ENCODE data around the gene KLRC1. TPM values are rescaled to one million over a fixed set of nuclear protein-coding genes. Genes with fewer than 3 reads are reported as not detected.

Gene KLRC1
- total RNA-seq, 1 donor from 2014 or later: not detected

DNA sequence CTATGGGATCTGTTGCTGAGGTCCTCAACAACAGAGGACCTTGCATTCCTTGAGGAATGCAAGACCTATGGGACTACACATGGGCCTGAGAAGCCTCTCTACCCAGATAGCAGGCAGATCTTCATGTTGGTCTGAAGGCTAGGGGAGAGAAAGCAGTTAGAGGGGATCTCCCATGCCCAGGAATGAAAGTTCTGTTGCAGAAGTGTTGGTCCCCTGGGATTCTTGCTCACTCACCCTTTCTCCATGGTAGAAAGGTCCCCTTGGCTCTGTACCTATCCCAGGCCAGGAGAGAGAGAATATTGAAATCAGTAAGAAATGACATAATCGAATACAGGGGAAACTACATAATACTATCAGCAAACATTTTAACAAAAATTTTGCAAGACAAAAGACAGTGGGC is 16.5 kb upstream of the KLRC1 start:
- H3K4me1 Mint-ChIP-seq (ENCODE audit: low read depth, unreplicated experiment): no peaks in the 10 kb centered on the region
- H3K27ac Mint-ChIP-seq (ENCODE audit: unreplicated experiment): no peak overlapping the region
- no peak overlapping the region for H3K4me3 Mint-ChIP-seq (ENCODE audit: unreplicated experiment)
- DNase-seq: no peak
- TF ChIP-seq, protein P1, sequence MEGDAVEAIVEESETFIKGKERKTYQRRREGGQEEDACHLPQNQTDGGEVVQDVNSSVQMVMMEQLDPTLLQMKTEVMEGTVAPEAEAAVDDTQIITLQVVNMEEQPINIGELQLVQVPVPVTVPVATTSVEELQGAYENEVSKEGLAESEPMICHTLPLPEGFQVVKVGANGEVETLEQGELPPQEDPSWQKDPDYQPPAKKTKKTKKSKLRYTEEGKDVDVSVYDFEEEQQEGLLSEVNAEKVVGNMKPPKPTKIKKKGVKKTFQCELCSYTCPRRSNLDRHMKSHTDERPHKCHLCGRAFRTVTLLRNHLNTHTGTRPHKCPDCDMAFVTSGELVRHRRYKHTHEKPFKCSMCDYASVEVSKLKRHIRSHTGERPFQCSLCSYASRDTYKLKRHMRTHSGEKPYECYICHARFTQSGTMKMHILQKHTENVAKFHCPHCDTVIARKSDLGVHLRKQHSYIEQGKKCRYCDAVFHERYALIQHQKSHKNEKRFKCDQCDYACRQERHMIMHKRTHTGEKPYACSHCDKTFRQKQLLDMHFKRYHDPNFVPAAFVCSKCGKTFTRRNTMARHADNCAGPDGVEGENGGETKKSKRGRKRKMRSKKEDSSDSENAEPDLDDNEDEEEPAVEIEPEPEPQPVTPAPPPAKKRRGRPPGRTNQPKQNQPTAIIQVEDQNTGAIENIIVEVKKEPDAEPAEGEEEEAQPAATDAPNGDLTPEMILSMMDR (IDR thresholded peaks at IDR 0.05; ENCODE audit: partially characterized antibody, unreplicated experiment): no peak
- no peaks in the 10 kb centered on the region for H3K36me3 Mint-ChIP-seq (ENCODE audit: unreplicated experiment)
- no peaks in the 10 kb centered on the region for H3K27me3 Mint-ChIP-seq (ENCODE audit: unreplicated experiment)
- peaks cover 1% of the 10 kb centered on the region for H3K9me3 Mint-ChIP-seq (ENCODE audit: unreplicated experiment)

DNA sequence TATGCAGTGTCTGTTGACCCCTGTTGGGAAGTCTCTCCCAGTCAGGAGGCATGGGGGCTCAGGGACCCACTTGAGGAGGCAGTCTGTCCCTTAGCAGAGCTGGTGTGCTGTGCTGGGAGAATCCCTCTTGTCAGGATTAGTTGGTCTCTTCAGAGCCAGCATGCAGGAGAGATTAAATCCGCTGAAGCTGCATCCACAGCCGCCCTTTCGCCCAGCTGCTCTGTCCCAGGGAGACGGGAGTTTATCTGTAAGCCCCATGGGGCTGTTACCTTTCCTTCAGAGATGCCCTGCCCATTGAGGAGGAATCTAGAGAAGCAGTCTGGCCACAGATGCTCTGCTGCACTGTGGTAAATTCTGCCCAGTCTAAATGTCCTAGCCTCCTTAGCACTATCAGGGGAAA is 13.1 kb upstream of the KLRC1 start:
- no peak for DNase-seq
- Mint-ChIP-seq H3K27me3 (ENCODE audit: unreplicated experiment) (no peaks in the 10 kb centered on the region), H3K9me3 (ENCODE audit: unreplicated experiment) (peaks cover 1% of the 10 kb centered on the region), H3K36me3 (ENCODE audit: unreplicated experiment) (no peaks in the 10 kb centered on the region), H3K27ac (ENCODE audit: unreplicated experiment) (no peak overlapping the region), H3K4me1 (ENCODE audit: low read depth, unreplicated experiment) (no peaks in the 10 kb centered on the region), H3K4me3 (ENCODE audit: unreplicated experiment) (no peak overlapping the region)
- TF ChIP-seq, protein P1 (IDR thresholded peaks at IDR 0.05; ENCODE audit: partially characterized antibody, unreplicated experiment): no peak

DNA sequence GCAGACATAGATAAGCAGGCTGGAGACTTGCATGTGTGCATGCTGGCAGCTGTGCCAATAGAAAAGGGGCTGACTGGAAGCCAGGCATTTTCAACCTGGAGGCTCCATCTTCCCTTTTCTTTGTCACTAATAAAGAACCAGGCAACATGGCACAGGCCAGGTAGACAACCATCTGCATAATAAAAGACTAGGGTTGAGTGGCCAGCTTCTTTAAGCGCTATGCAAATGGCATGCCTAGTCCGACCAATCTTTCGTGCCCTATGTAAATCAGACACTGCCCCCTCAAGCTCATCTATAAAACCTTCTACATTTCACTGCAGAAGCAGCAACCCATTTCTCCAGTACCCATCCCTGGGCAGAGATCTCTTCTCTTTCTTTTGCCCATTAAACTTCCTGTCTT is 4.6 kb upstream of the KLRC1 start:
- Mint-ChIP-seq H3K36me3 (ENCODE audit: unreplicated experiment) (peaks cover 11% of the 10 kb centered on the region), H3K4me1 (ENCODE audit: low read depth, unreplicated experiment) (no peaks in the 10 kb centered on the region), H3K27ac (ENCODE audit: unreplicated experiment) (no peak overlapping the region), H3K4me3 (ENCODE audit: unreplicated experiment) (no peak overlapping the region), H3K27me3 (ENCODE audit: unreplicated experiment) (no peaks in the 10 kb centered on the region), H3K9me3 (ENCODE audit: unreplicated experiment) (peaks cover 6% of the 10 kb centered on the region)
- TF ChIP-seq, protein P1 (IDR thresholded peaks at IDR 0.05; ENCODE audit: partially characterized antibody, unreplicated experiment): no peak
- no peak for DNase-seq

DNA sequence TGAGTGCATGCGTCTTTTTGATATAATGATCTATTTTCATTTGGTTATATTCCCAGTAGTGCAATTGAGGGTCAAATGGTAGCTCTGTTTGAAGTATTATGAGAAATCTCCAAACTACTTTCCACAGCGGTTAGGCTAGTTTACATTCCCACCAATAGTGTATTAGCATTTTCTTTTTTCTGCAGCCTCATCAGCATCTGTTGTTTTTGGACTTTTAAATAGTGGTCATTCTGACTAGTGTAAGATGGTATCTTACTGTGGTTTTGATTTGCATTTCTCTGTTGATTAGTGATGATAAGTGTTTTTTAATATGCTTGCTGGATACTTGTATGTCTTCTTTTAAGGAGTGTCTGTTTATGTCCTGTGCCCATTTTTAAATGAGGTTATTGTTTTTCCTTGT is 3.7 kb upstream of the KLRC1 start:
- TF ChIP-seq, protein P1 (IDR thresholded peaks at IDR 0.05; ENCODE audit: partially characterized antibody, unreplicated experiment): no peak
- no peak for DNase-seq
- H3K27ac Mint-ChIP-seq (ENCODE audit: unreplicated experiment): no peak overlapping the region
- no peak overlapping the region for H3K4me3 Mint-ChIP-seq (ENCODE audit: unreplicated experiment)
- H3K9me3 Mint-ChIP-seq (ENCODE audit: unreplicated experiment): peaks cover 6% of the 10 kb centered on the region
- no peaks in the 10 kb centered on the region for H3K27me3 Mint-ChIP-seq (ENCODE audit: unreplicated experiment)
- peaks cover 11% of the 10 kb centered on the region for H3K36me3 Mint-ChIP-seq (ENCODE audit: unreplicated experiment)
- no peaks in the 10 kb centered on the region for H3K4me1 Mint-ChIP-seq (ENCODE audit: low read depth, unreplicated experiment)

DNA sequence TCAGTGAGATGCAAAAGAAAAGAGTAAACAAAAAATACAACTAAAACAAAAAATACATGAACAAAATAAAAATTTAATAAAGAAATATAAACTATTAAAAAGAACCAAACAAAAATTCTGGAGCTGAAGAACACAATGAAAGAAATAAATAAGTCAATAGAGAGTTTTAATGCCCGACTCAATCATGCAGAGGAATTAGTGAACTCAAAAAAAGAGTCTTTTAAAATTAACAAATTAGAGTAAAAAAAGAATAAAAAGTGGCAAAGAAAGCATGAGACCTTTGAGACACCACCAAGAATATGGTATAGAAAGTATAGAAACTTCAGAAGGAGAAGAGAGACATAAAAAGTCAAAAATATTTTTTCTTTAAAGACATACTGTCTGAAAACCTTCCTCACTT is 2.6 kb upstream of the KLRC1 start:
- Mint-ChIP-seq H3K27ac (ENCODE audit: unreplicated experiment) (no peak overlapping the region), H3K4me3 (ENCODE audit: unreplicated experiment) (no peak overlapping the region), H3K27me3 (ENCODE audit: unreplicated experiment) (no peaks in the 10 kb centered on the region), H3K36me3 (ENCODE audit: unreplicated experiment) (peaks cover 11% of the 10 kb centered on the region), H3K4me1 (ENCODE audit: low read depth, unreplicated experiment) (no peaks in the 10 kb centered on the region), H3K9me3 (ENCODE audit: unreplicated experiment) (peaks cover 6% of the 10 kb centered on the region)
- no peak for DNase-seq
- TF ChIP-seq, protein P1 (IDR thresholded peaks at IDR 0.05; ENCODE audit: partially characterized antibody, unreplicated experiment): no peak

Data from glutamatergic neuron (in vitro differentiated cells).